ENCODE results near the gene CHAD. TPM values are rescaled to one million over a fixed set of nuclear protein-coding genes. Genes with fewer than 3 reads are reported as not detected.
A peak's percentile ranks its signal among the peaks of the same experiment; 100 is the strongest.

Gene CHAD
- total and polyA plus RNA-seq, 7 donors: 3.7 to 7.2 (median 4.4) TPM; not detected in 4

GRCh38 chr17:50465171-50465570, 3.5 kb downstream of the CHAD start:
- TF ChIP-seq POLR2A (IDR thresholded peaks at IDR 0.05): no peak
- no peak for TF ChIP-seq CTCF (IDR thresholded peaks at IDR 0.05)
- TF ChIP-seq EP300 (IDR thresholded peaks at IDR 0.05): no peak
- no peak for TF ChIP-seq POLR2AphosphoS5 (IDR thresholded peaks at IDR 0.05)
- Histone ChIP-seq H3K9me3 (no peaks in the 10 kb centered on the region), H3K4me3 (no peak overlapping the region), H3K36me3 (no peaks in the 10 kb centered on the region), H3K4me1 (peaks cover 0 to 18% (median 14%) of the 10 kb centered on the region in 4 donors), H3K27ac (no peak overlapping the region), H3K27me3 (peaks cover 16 to 33% (median 25%) of the 10 kb centered on the region in 3 donors)
- intact Hi-C loops (cut with DNase I): no loop called here
- WGBS, 2 donors: 50 to 85% methylated on average over 6 of the region's 6 CpGs
- DNase-seq: no peak

GRCh38 chr17:50464736-50465135, 3.9 kb downstream of the CHAD start:
- Histone ChIP-seq H3K27ac (no peak overlapping the region), H3K9me3 (no peaks in the 10 kb centered on the region), H3K4me1 (peaks cover 0 to 18% (median 14%) of the 10 kb centered on the region in 4 donors), H3K27me3 (peaks cover 15 to 29% (median 25%) of the 10 kb centered on the region in 3 donors), H3K4me3 (no peak overlapping the region), H3K36me3 (no peaks in the 10 kb centered on the region)
- DNase-seq: no peak
- WGBS, 2 donors: 68 to 93% methylated on average over 4 of the region's 4 CpGs
- TF ChIP-seq POLR2A (IDR thresholded peaks at IDR 0.05) (no peak), CTCF (IDR thresholded peaks at IDR 0.05) (no peak)
- intact Hi-C loops (cut with DNase I): no loop called here

GRCh38 chr17:50464121-50464520, 4.6 kb downstream of the CHAD start:
- WGBS, 2 donors: 84 to 96% methylated on average over 3 of the region's 3 CpGs
- intact Hi-C loops (cut with DNase I): no loop called here
- no peak overlapping the region for H3K4me3 ChIP-seq
- H3K36me3 ChIP-seq: no peaks in the 10 kb centered on the region
- no peak overlapping the region for H3K27ac ChIP-seq
- H3K4me1 ChIP-seq: peaks cover 0 to 12% (median 10%) of the 10 kb centered on the region in 4 donors
- H3K27me3 ChIP-seq: peaks cover 9 to 23% (median 19%) of the 10 kb centered on the region in 3 donors
- TF ChIP-seq EP300 (IDR thresholded peaks at IDR 0.05): no peak
- TF ChIP-seq POLR2AphosphoS5 (IDR thresholded peaks at IDR 0.05): no peak
- TF ChIP-seq POLR2A (IDR thresholded peaks at IDR 0.05): no peak
- TF ChIP-seq CTCF (IDR thresholded peaks at IDR 0.05): no peak
- no peaks in the 10 kb centered on the region for H3K9me3 ChIP-seq
- DNase-seq: no peak

- intact Hi-C loops (cut with DNase I): no loop called here
- DNase-seq: peak; percentile 59
- H3K36me3 ChIP-seq: no peaks in the 10 kb centered on the region
These were observed 6.2 kb downstream of the CHAD start for GRCh38 chr17:50462446-50462845.

GRCh38 chr17:50461550-50462132, 7.0 kb downstream of the CHAD start:
- Histone ChIP-seq H3K4me3 (no peak overlapping the region), H3K36me3 (no peaks in the 10 kb centered on the region), H3K4me1 (no peaks in the 10 kb centered on the region), H3K27me3 (no peaks in the 10 kb centered on the region), H3K27ac (no peak overlapping the region), H3K9me3 (no peaks in the 10 kb centered on the region)
- DNase-seq: no peak
- WGBS, 2 donors: 94 to 95% methylated on average over 14 of the region's 14 CpGs
- intact Hi-C loops (cut with DNase I): no loop called here
- no peak for TF ChIP-seq POLR2A (IDR thresholded peaks at IDR 0.05)
- no peak for TF ChIP-seq CTCF (IDR thresholded peaks at IDR 0.05)
- TF ChIP-seq EP300 (IDR thresholded peaks at IDR 0.05): no peak
- no peak for TF ChIP-seq POLR2AphosphoS5 (IDR thresholded peaks at IDR 0.05)

More at GRCh38 chr17:50462446-50462845, 6.2 kb downstream of the CHAD start:
- peaks cover 0 to 6% (median 2%) of the 10 kb centered on the region in 3 donors for H3K27me3 ChIP-seq
- H3K4me1 ChIP-seq: no peaks in the 10 kb centered on the region
- H3K27ac ChIP-seq: no peak overlapping the region
- H3K4me3 ChIP-seq: no peak overlapping the region
- TF ChIP-seq POLR2A (IDR thresholded peaks at IDR 0.05): no peak
- WGBS, 2 donors: 84 to 89% methylated on average over 9 of the region's 9 CpGs
- H3K9me3 ChIP-seq: no peaks in the 10 kb centered on the region

Measured in sigmoid colon (tissue), 7 donors.